SIG-M5 (cell line): ENCODE data around the gene HHAT.

Source experiments
- DNase-seq: peaks from one replicate; lab custom pipeline; 2025; lab: John Stamatoyannopoulos, UW

The HHAT gene

DNA sequence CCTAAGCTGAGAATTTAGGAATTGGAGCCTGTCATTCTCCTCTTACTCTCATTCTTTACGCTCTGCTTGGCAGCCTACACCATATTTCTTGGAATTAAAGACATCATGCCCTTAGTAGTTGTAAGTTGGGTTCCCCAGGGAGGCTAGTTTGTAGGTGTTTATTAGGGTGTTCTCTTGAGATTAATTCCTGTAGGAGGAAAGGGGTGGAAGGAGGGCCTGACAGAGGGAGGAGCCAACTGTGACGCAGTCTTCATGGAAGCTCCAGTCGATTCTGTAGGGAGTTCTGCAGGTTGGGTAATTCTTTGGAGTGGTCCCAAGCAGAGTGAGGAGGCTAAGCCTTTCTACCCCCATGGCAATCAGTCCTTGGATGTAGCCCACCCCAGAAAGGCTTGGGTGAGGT, 111.4 kb downstream of the HHAT start:
- no peak for DNase-seq

DNA sequence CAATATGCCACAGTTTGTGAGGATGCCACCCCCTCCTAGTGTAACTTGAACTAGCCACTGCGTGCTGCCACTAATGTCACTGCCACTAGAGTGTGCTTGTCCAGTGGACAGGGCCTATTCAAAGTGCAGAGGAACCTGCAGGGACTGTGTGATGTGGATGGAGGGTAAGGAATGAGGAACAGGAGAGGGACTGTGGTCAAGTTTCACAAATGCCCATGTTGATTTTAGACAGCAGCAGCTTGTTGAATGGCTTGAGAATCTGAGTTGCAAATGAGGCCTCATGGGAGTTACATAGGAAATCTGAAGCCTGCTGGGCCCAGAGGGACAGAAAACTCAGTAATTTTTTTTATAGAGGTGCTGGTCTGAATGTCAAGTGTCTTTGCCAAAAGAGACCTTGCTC, 112.3 kb downstream of the HHAT start:
- DNase-seq: no peak

DNA sequence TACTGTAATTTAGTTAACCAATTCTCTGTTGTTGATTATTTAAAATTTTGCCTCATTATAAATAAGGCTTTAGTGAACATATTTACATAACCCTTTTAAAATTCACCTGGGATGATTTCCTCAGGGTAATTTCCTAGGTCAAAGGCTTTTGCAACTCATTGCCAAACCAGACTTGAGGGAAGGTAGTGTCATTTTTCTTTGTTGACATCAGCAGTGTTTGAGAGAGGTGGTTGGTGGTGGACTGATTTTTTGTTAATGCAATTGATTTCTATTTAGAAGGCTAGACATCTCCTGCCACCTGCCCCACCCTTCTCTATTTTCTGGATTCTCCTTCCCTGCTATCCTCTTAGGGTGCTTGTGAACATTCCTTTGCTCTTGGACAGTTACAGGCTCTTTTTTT, 116.8 kb downstream of the HHAT start:
- no peak for DNase-seq

DNA sequence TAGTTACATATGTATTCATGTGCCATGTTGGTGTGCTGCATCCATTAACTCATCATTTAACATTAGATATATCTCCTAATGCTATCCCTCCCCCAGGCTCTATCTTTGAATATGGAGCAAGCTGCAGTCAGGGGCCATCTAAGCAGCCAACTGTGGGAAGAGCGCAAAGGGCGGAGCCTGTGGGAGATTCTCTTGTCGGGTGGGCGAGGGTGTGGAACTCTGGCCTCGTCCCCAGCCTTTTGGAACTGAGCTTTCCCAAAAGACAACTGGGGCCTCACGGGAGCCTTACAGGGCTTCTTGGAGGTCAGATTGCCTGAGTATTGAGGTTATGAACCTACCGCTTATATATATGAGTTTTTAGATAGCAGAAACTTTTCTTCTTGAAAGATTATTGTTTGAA, 117.2 kb downstream of the HHAT start:
- no peak for DNase-seq

DNA sequence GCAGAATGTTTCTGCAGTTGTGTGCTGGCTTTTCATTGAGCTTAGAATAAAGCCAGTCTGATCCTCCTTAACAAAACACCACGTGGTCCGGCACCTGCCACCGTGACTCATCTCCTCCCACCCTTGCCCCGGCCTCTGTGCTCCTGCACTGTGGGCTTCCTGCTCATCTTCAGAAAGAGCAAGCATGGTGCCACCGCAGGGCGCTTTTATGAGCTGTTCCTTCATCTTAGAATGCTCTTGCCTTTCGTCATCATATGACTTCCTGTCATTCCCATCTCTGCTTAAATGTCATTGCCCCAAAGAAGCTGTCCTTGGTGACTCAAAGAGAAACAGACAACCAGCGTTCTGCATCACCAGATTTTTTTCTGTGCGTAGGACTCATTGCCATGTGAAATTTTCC, 117.8 kb downstream of the HHAT start:
- DNase-seq: peak; percentile 20

DNA sequence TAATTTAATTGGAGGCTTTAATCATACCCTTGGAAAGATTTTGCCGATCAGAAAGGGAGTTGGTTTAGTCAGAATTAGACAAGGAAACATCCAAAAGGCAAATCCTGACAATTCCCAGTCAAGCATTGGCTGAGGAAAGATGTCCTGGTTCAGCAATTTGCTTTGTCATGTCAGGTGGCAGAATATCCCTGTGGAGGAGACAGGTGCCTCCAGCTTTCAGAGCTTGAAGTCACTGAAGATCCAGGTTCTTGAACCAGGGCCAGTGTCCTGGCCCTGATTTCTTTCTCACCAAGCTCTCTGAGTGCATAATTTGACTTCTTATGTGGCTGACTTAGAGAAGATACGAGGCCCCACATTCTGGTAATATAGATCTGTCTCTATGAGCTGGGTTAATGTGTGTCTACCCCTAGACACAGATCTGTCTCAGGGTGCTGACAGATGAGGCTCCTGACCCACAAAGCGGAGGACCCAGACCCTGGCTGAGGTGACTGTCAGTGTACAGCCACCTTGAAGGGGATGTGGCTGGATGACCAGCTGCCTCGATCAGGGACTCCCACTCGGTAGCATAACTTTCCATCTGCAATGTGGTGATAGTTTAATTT, 118.9 kb downstream of the HHAT start:
- DNase-seq: no peak

DNA sequence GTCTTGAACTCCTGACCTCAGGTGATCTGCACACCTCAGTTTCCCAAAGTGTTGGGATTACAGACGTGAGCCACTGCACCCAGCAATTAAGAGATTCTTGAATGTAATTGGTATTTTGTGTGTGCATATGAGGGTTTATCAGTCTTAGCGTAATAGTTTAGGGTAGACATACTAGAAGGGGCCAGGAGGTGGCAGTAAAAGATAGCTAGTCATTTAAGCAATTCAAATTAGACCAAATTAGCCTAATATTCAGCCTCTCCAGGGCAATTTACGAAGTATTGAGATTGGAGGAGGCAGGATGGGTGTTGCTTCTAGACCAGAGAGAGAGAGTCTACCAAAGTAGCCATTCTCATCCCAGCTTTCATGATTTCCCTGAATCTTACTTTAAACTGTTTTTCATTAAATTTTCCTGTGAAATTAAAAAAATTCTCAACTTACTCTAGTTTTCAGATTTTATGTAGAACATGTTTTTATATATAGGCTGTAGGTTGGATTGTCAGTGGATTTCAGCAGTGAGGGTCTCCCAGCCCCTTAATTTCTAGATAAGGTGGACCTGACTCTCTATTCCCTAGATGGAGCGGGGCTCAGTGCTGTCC, 119.7 kb downstream of the HHAT start:
- no peak for DNase-seq

DNA sequence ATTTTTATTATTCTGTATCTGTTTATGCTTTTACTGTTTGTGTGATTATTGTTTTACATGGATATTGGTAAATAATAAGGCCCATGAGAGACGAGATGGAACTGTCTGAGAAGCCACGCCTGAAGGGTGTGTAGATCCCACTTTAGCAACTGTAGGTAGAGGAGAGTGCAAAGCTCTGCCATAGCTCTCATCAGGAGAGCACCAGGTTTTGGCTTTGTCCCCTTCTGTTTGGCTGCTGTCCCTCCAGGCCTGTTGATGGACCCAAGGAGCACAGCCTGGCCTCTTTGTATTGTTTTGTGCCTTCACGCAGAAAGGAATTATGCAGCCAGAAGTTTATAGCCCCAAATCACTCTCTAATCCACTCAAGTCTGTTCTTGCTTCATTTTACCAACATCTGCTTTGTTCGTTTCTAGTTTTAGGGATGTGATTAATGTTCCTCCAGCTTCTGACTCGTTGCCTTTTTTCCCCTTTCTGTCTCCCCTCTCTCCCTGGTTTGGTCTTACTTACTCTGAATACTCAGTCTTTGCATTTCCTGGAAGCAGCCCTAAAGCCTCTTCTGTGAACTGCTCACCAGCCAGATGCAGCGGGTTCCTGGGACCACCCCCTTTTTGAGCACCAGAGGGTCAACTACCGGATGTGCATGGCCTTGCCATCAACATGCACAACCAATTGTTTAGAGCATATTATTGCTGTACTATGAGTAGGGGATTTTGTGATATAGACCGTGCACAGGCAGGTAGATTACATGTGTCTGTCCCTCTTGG, 127.3 kb downstream of the HHAT start:
- no peak for DNase-seq

DNA sequence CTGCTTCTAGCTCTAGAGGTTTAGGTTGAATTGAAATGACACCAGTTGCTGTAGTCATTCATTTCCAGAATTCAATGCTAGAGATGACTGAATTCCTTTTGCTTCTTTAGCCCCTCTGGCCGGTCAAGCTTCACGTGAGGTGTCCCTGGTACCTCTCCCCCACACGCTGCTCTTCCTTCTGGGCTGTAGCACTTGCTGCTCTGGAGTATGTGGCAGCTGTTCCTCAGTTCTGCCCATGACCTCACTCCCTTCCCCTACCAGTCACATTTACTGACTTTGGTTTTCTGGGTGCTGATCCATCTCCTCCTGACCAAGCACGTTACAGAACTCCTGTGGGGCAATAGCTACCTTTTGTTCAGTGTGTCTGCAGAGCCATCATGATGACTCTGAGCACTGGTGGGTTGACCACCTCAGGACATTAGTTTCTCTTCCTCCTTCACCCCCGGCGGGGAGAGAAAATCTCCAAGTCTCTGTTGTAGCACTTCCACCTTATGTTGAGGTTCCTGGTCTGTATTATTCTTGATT, 128.1 kb downstream of the HHAT start:
- no peak for DNase-seq

DNA sequence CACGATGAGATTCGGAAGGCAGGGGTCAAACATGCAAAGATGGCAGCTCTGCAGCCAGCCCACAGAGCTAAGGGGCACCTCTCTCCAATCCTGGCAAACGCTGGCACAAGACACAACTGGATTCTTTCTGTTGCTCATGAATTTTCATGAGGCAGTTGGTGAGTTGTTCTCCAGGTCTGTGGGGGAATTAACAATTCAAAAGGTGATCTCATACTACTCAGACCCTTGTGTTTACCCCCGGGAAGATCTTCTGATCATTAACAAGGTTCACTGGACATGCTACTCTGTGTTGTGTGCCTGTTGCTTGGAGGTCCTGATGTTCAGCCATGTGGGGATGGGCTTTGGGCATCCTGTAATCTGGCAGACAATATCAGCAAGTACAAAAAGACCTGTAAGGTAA, 128.9 kb downstream of the HHAT start:
- DNase-seq: no peak

DNA sequence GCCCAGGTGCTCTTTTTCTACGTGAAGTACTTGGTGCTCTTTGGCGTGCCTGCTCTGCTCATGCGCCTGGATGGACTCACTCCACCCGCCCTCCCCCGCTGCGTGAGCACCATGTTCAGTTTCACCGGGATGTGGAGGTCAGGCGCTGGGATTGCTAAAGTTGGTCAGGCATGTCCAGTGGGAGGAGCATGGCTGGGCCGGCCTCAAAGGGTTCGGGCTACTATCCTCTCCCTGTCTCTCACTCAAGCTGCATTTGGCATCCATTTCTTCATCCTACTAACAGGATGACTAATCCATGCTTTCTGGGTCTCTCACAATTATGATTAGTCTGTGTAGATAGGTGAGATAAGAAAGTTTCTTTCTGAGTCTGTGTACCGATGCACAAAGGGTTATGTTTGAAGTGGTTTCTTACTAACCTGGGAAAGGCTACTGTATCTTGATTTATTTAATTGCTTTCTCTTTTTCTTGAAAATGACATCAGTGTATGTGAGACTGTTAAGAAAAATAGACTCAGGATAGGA, 135.9 kb downstream of the HHAT start:
- no peak for DNase-seq

DNA sequence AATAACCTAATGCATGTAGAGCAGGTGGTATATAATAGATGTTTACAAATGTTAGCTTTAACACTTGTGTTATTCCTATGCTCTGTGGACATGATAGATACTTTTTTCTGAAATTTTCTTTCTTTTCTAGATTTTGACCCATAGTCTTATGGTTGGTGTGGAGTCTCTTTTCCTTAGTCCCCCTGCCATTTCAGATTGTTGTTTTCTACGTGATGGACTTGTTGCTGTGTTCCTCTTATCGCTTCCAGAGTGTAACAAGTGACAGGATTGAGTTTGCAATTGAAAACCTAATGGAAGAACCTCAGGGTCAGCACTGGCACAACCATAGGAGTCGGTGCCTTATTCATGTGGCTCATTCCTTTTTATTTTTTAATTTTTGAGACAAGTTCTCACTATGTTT, 136.4 kb downstream of the HHAT start:
- no peak for DNase-seq

DNA sequence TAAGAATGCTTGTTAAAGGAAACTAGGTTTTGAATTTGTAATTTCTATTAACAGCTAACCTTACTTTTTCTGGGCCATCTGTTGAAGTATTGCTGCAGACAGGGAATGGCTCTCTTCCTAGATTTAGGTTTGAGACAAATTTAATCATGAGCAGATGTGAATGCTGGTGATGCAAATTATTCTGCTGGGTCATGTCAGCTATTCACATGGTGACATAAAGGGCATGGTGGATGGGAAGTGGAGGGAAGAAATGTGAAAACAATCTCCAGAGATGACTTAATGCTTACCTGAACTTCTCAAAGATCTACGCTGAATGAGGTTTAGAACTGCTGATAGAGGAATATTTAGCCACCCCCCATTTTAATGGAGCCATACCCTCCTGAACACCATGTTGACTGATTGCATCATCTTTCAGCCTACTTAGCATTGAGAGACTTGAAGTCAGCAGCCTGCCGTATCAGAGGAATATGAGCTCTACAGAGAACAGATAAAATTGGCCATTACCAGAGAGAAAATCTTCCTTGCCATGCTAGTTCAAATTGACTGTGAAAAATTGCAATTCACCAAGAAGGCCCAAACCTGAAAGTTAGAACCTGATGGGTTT, 138.8 kb downstream of the HHAT start:
- DNase-seq: no peak

DNA sequence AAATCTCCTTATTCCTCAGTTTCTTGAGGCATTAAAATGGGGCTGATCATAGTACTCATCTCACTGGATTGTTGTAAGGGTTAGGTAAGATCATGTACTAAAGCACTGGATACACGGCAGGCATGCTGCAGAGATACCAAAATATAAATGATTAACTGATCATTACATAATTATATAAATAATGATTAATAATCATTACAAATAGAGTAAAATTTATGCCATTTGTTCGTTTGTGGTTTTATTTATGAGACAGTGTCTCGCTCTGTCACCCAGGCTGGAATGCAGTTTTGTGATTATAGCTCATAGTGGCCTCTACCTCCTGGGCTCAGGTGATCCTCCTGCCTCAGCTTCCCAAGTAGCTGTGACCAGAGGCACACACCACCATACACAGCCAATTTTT, 140.7 kb downstream of the HHAT start:
- no peak for DNase-seq

DNA sequence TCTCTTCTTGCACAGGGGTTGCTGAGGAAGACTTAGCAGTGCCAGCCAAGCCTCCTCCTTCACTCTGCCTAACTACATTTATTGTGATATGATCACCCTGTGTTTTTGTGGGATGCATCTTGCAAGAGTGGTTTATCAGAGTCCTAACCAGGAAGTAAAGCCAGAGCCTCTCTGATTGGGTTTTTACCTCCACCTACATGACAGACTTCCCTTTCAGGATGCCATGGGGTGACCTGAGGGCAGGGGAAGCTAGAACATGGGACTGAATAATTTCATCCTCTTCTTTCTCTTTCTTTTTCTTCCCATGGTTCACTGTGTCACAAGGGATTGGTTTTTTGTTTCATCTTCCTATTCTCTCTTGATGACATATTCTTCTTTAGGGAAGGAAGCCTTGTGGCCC, 146.6 kb downstream of the HHAT start:
- DNase-seq: no peak

DNA sequence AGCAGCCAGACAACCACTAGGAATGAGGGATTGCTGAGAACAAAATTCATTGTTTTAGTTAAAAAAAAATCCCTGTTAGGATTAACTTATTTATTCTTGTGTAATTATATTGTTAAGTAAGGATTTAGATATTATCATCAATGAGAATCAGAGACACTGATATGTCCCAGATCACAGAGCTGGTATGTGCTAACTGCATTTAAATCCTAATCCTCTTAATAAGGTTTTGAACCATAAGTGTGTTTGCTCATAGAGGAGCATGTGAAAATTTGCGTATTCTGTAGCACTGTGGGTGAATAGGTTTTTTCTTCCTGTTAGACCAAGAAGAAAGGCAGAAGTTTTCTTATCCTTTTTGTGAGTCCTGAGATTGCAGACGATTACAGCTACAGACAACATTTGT, 147.1 kb downstream of the HHAT start:
- DNase-seq: no peak

DNA sequence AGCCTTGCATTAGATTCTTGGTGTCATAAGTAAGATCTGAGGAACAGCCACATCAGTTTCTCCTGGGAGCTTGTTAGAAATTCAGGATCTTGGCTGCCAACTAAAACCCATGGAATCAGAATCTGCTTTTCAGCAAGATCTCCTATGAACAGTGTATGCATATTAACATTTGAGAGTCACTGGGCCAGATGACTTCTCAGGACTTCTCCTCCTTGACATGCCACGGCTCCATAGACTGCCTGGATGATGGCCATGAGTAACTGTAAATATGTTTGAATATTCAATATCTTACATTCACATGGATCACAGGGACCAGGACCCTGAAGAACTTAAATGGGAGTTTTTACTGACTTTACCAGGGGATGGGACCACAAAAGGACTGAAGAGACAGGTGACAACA, 148.0 kb downstream of the HHAT start:
- DNase-seq: no peak

DNA sequence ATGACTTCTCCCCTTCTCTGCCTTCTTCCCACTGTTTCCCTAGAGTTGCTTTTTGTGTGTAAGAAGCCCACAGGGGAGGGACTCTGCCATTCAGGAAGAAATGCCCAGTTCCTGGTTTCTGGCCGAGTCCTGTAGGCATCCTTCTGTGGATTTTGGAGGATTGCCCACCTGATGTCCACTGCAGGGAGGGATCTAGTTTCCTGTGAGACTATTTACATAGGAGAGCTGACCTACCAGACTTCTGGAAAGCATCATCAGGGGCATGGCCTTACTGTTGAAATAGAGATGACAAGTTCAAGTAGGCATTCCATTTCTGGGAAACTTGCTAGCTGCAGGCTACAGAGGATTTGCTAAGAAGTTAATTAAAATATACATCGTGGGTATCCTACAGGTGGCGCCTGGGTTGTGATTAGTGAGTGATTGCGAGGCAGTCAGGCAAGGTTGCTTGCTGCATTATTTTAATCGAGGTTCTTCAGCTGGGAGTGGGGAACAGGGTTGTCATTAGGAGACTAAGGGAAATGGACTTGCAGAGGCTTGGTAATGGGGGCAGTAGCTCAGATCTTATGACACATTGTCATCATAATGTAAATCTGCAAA, 148.7 kb downstream of the HHAT start:
- DNase-seq: no peak

DNA sequence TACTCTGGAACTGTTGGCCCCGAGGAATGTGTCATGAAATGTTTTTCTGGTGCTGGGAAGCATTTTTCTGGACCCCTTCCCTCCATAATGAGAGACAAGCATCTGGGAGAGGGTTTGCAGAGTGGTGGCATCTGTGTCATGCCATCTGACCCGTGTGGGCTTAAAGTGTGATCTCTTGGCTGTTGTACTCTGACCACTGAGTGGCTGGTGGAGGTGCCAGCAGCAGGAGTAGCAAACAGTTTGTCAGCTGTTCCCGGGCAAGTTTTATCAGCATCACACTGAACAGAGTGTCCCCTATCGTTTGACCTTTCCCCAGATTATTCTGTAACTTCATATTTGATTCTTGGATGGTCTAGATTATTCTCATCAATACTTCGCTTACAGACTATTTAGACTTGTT, 150.1 kb downstream of the HHAT start:
- no peak for DNase-seq

DNA sequence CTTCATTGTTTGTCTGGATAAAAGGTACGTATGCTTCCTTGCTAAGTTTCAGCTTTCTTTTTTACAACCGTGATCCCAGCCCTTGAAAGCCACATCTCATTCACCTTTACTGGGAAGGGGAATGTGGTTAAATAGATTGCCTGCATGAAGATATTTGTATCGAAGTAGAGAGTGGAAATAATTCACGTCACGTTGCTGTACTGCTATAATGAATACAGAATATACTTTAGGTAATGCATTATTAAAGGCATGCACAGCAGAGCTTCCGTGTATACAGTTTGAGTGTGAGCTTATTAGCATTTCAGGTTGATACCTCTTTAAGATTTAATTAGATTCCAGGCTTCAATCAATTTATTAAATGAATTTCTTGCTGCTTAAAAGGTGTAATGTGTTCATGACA, 153.8 kb downstream of the HHAT start:
- DNase-seq: no peak

DNA sequence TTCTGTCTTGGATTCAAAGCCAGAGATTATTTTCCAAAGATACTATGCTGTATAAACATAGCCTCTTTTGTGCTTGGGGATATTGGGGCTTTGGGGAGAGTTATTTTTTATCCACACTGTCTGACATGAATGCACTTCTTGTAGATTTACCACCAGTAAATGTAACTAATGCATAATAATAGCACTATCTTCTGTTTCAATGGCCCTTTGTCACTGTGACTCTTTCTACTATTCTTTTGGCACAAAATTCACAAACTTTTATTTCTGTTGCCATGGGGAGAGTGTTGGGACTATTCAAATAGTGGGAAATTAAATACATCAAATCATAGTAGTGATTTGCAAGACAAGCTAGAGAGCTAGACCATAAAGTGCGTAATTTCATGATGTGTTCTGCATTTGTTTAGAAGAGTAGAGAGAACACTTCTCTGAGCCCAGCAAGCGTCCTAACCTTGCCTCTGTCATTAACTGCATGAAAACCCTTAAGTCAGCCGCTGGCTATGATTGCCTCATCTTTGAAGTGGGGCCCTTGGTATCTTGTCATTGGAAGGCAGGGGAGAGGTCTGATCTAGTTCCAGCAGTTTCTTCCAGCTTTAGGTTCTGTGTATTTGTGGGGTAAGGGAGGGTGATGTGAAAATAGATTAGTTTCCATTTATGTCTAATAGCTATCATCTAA, 154.4 kb downstream of the HHAT start:
- DNase-seq: no peak

DNA sequence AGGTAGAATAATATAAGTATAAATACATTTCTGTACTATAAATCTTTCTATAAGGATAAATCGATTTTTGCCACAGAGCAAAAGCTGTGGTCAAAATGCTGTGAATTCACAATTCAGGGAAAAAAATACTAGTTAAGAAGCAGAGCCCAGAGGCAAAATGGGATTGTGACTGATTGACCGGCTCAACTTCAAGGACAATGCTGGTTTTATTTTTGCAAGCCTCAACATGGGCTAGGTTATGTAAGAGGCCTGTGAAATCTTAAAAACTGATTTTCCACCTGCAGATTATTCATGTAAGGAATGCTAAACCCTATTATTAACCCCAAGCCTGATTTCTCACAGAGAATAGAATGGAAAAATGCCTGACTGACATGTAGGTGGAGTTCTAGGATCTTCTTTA, 155.1 kb downstream of the HHAT start:
- DNase-seq: no peak
